NOMO-1 treated with DMSO at 0.1 percent for 48 hours (cell line): ENCODE measurements around the gene VTI1A.

Experiments
- DNase-seq: peaks from one replicate; lab custom pipeline; 2025; ENCODE audit not compliant: unreplicated experiment; lab: John Stamatoyannopoulos, UW

Gene VTI1A

GRCh38 chr10:112823604-112824003 is 376.6 kb downstream of the VTI1A start:
- DNase-seq, result no peak

GRCh38 chr10:112826018-112826697 is 379.1 kb downstream of the VTI1A start:
- DNase-seq, result no peak

GRCh38 chr10:112827086-112827485 is 380.1 kb downstream of the VTI1A start:
- no peak for DNase-seq

- DNase-seq, result no peak
Measured at GRCh38 chr10:112827951-112828350, 380.9 kb downstream of the VTI1A start.

- DNase-seq, result no peak
Measured at GRCh38 chr10:112831859-112832258, 384.8 kb downstream of the VTI1A start.

- DNase-seq, result no peak
Measured at GRCh38 chr10:112832361-112832878, 385.4 kb downstream of the VTI1A start.

- DNase-seq, result no peak
Measured at GRCh38 chr10:112832959-112833358, 385.9 kb downstream of the VTI1A start.

GRCh38 chr10:112834751-112835181 is 387.8 kb downstream of the VTI1A start:
- peak; percentile 66 for DNase-seq

- no peak for DNase-seq
Measured at GRCh38 chr10:112835217-112835715, 388.3 kb downstream of the VTI1A start.

- peak; percentile 14 for DNase-seq
Measured at GRCh38 chr10:112835944-112836451, 389.0 kb downstream of the VTI1A start.

- DNase-seq, result no peak
Measured at GRCh38 chr10:112838784-112839481, 391.9 kb downstream of the VTI1A start.

GRCh38 chr10:112839928-112840654 is 393.1 kb downstream of the VTI1A start:
- DNase-seq, result no peak

- no peak for DNase-seq
Measured at GRCh38 chr10:112841549-112841948, 394.5 kb downstream of the VTI1A start.

- peak; percentile 12 for DNase-seq
Measured at GRCh38 chr10:112842832-112843360, 395.9 kb downstream of the VTI1A start.

GRCh38 chr10:112843623-112844022 is 396.6 kb downstream of the VTI1A start:
- DNase-seq, result peak; percentile 68

GRCh38 chr10:112844681-112845544 is 397.9 kb downstream of the VTI1A start:
- no peak for DNase-seq

- no peak for DNase-seq
Measured at GRCh38 chr10:112847778-112848177, 400.8 kb downstream of the VTI1A start.

GRCh38 chr10:112848228-112848627 is 401.2 kb downstream of the VTI1A start:
- no peak for DNase-seq

GRCh38 chr10:112848868-112849430 is 401.9 kb downstream of the VTI1A start:
- no peak for DNase-seq

- no peak for DNase-seq
Measured at GRCh38 chr10:112849546-112849945, 402.5 kb downstream of the VTI1A start.
